Heart left ventricle (tissue), 13 donors: ENCODE data around the gene FTCDNL1.

Source experiments
- POLR2A ChIP-seq, 2 donors: fragments of 450-650 bp; IDR thresholded peaks; one replicate each; pipeline ENCODE4 v1.6.1; 2017; ENCODE audit warnings: antibody characterized with exemption in 2 of 2, mild to moderate bottlenecking in 2 of 2, moderate library complexity in 2 of 2
- TF ChIP-seq, protein P1 (sequence below), 12 donors: fragments of 200-600 bp; sonication (generic) in 4 of 12; IDR thresholded peaks; one replicate each; pipeline versions ENCODE4 v1.5.0 to v1.8.0; 2018 to 2022; ENCODE audit warnings: antibody characterized with exemption in 12 of 12, mild to moderate bottlenecking in 5 of 12
- donor health status: ischemic (EF 13 %, LVEDD 7.1; RV severe dilation, severe dysfunction).
- donor health status: DM: no; HTN: yes; CAD: no.
- donor health status: DM: no; HTN: no; CAD: no.
- donor health status: ischemic (EF 25% LVEDD 6.9; RV normal size, moderate dysfunction).
- donor health status: ischemic (EF 25% LVEDD 5.7; RV mildly dilated, moderate dysfunction).
- donor health status: ischemic (EF 35%, LVEDD 5.7; RV mildly dilated, moderate dysfunction).
- donor health status: nonischemic (EF 11% LVEDD 7.7; RV severe dilation, severe dysfunction).
- donor health status: DM: yes; HTN: yes; CAD: no.
- donor health status: PGD.
- donor health status: ischemic (EF 29% LVEDD 5.4; RV normal size, mild dysfunction).
- donor health status: nonischemic (EF 23%, LVEDD 6.1; RV moderate dilation, normal function).

DNA sequence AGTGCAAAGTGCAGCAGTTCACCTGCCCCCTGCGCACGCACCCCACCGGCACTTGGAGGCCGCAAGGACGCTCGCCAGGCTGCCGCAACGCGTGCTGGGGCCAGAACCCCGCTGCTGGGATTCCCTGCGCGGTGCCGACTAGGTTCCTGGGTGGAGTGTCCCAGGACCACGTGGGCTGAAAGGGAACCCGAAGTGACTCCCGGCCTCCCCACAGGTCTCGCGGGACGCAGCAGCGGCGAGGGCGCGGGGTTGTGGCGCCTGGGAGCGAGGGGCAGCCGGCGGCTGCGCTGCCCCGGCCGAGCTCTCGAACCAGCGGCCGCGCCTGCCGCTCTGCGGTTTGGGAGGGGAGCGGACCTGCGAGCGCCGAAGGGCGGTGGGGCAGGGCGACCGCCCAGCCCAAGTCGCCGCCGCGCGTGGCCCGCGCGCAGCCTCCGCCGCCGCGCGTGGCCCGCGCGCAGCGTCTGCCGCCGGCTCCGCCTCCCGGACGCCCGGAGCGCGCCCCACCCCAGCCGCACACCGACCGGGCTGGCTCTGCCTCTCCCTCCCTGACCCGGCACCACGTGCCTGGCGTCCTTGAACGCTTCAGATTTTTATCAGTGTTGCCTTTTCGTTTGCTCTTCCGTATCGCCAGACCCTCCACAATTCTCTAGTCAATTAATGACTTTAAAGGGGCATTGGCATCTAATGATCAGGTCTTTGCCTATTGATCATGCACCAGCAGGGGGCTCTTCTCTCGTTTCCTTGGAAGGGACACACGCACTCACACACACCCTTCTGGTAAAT lies at the start of gene FTCDNL1:
- TF ChIP-seq, protein P1, sequence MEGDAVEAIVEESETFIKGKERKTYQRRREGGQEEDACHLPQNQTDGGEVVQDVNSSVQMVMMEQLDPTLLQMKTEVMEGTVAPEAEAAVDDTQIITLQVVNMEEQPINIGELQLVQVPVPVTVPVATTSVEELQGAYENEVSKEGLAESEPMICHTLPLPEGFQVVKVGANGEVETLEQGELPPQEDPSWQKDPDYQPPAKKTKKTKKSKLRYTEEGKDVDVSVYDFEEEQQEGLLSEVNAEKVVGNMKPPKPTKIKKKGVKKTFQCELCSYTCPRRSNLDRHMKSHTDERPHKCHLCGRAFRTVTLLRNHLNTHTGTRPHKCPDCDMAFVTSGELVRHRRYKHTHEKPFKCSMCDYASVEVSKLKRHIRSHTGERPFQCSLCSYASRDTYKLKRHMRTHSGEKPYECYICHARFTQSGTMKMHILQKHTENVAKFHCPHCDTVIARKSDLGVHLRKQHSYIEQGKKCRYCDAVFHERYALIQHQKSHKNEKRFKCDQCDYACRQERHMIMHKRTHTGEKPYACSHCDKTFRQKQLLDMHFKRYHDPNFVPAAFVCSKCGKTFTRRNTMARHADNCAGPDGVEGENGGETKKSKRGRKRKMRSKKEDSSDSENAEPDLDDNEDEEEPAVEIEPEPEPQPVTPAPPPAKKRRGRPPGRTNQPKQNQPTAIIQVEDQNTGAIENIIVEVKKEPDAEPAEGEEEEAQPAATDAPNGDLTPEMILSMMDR (IDR thresholded peaks at IDR 0.05), result peak; percentile 15 to 66 (median 38)
- TF ChIP-seq POLR2A (IDR thresholded peaks at IDR 0.05), result no peak
